ENCODE measurements around the gene SLC5A11. TPM values are rescaled to one million over a fixed set of nuclear protein-coding genes. Genes with fewer than 3 reads are reported as not detected.

Gene SLC5A11
- total RNA-seq, 1 experiment from 2014 or later = 0.22 TPM

- H3K27me3 ChIP-seq (ENCODE audit: insufficient read depth, low read length) = no peaks in the 10 kb centered on the region
- no peak overlapping the region for H2BK120ac ChIP-seq (ENCODE audit: low read depth, low read length, poor library complexity, severe bottlenecking)
- WGBS (ENCODE audit: extremely low coverage, insufficient read length, low lambda C conversion rate) = no CpG with 5 or more reads among the region's 6 CpGs
- H3K4ac ChIP-seq (ENCODE audit: low read depth, low read length) = no peak overlapping the region
- H3T11ph ChIP-seq (ENCODE audit: low read length) = no peak overlapping the region
- H2BK20ac ChIP-seq (ENCODE audit: low read depth, low read length, poor library complexity, severe bottlenecking) = no peak overlapping the region
- H4K20me1 ChIP-seq (ENCODE audit: control insufficient read depth, insufficient read depth, insufficient read length) = no peaks in the 10 kb centered on the region
- no peak overlapping the region for H2BK12ac ChIP-seq (ENCODE audit: insufficient read length, low read depth, low read length)
- H4K8ac ChIP-seq (replicated peaks; ENCODE audit: insufficient read length, low read depth, low read length) = no peak overlapping the region
- H3K27ac ChIP-seq (ENCODE audit: insufficient read length, low read depth, low read length) = no peak overlapping the region
- H4K91ac ChIP-seq (ENCODE audit: insufficient read length, low read depth, low read length) = no peak overlapping the region
- H2BK15ac ChIP-seq (ENCODE audit: low read depth, low read length) = no peak overlapping the region
- H3K14ac ChIP-seq (ENCODE audit: insufficient read depth, low read length) = no peak overlapping the region
- DNase-seq = no peak
- H2BK5ac ChIP-seq (ENCODE audit: insufficient read length, low read length) = no peak overlapping the region
- no peak overlapping the region for H3K4me2 ChIP-seq (ENCODE audit: insufficient read depth, insufficient read length, low read length)
- no peak overlapping the region for H4K5ac ChIP-seq (ENCODE audit: insufficient read length, low read depth, low read length)
- H3K56ac ChIP-seq (ENCODE audit: insufficient read length, low read depth, low read length) = no peak overlapping the region
- Mint-ChIP-seq H3K4me1 (no peaks in the 10 kb centered on the region), H3K4me3 (no peak overlapping the region), H3K9me3 (no peaks in the 10 kb centered on the region), H3K27ac (peak overlapping the region in 1 of 3 experiments; percentile 23; a peak in 1 of 7 replicates), H3K36me3 (ENCODE audit: insufficient read depth in 1 of 3, low read depth in 3 of 3) (peaks cover 5 to 73% (median 58%) of the 10 kb centered on the region in 3 experiments; a peak in 6 of 7 replicates), H3K27me3 (ENCODE audit: low read depth) (no peaks in the 10 kb centered on the region)
- no peak overlapping the region for H2AFZ ChIP-seq (ENCODE audit: low read length)
- H3K9me3 ChIP-seq (ENCODE audit: control insufficient read depth, low read depth, low read length) = no peaks in the 10 kb centered on the region
- H3K9ac ChIP-seq (ENCODE audit: extremely low read depth, insufficient read length, low read length) = no peak overlapping the region
- no peaks in the 10 kb centered on the region for H3K23me2 ChIP-seq (ENCODE audit: insufficient read length, low read depth, low read length, poor library complexity, severe bottlenecking)
- H3K79me1 ChIP-seq (ENCODE audit: insufficient read depth, low read depth, low read length, poor library complexity, severe bottlenecking) = no peaks in the 10 kb centered on the region
- no peak overlapping the region for H3K18ac ChIP-seq (ENCODE audit: insufficient read length, low read depth, low read length)
- H2AK5ac ChIP-seq (ENCODE audit: insufficient read length, low read length) = no peak overlapping the region
- no peaks in the 10 kb centered on the region for H3K79me2 ChIP-seq (ENCODE audit: insufficient read depth, low read length)
- H3K23ac ChIP-seq (ENCODE audit: insufficient read length, low read depth, low read length) = no peak overlapping the region
- no peak for TF ChIP-seq CTCF (conservative IDR thresholded peaks at IDR 0.05)
- H3K4me1 ChIP-seq (ENCODE audit: insufficient read depth, low read length) = no peaks in the 10 kb centered on the region
Measured at GRCh38 chr16:24946155-24946554, 100.4 kb downstream of the SLC5A11 start.

Data from H9 (cell line).